Astrocyte of the spinal cord (primary cell): ENCODE measurements around the gene RFC4.
"Not testable (repeated sequence)": the region's sequence is repeated elsewhere in the genome, so short reads cannot be mapped to it uniquely, and the experiment has no call there.

Source experiments
- DNase-seq: peaks from one replicate; pipeline ENCODE4 v3.0.0; 2011; ENCODE audit warnings: low read depth, low spot score
- H3K4me3 ChIP-seq: 2 replicates; pipeline ENCODE4 v1.5.1; 2011; ENCODE audit warnings: low read depth, mild to moderate bottlenecking, low read length, moderate library complexity
- CTCF ChIP-seq: IDR thresholded peaks from 2 replicates; pipeline ENCODE4 v1.5.1; 2012; ENCODE audit warnings: low read depth, mild to moderate bottlenecking, low read length, inconsistent platforms
- in situ Hi-C: cut with HindIII; loops from 2 replicates; pipeline ENCODE4 v1.10.0; 2017; ENCODE audit warnings: low sequenced_read_pairs

RFC4 gene

GRCh38 chr3:186806089-186807055, at the start of gene RFC4:
RFC4 (minus strand) TSS chr3:186806482; CDS start chr3:186804713, 1,769 bp downstream.
- no peak for TF ChIP-seq CTCF
- peak; percentile 75 for DNase-seq
- in situ Hi-C loops, result no loop called here
- H3K4me3 ChIP-seq, result peak within 1 kb of the TSS; percentile 78

- no peak for DNase-seq
- no peak for TF ChIP-seq CTCF
- no peak overlapping the region for H3K4me3 ChIP-seq
- in situ Hi-C loops, result no loop called here
These were observed 48.7 kb upstream of the RFC4 start for GRCh38 chr3:186854954-186855353.

GRCh38 chr3:186854146-186854545, 47.9 kb upstream of the RFC4 start:
- in situ Hi-C loops, result no loop called here
- TF ChIP-seq CTCF, result no peak
- DNase-seq, result no peak
- H3K4me3 ChIP-seq, result no peak overlapping the region

GRCh38 chr3:186852994-186853393, 46.7 kb upstream of the RFC4 start:
- no peak for DNase-seq
- no peak for TF ChIP-seq CTCF
- H3K4me3 ChIP-seq, result no peak overlapping the region
- in situ Hi-C loops, result no loop called here

GRCh38 chr3:186851835-186852234, 45.6 kb upstream of the RFC4 start:
- H3K4me3 ChIP-seq, in situ Hi-C loops, DNase-seq: not testable (repeated sequence)

GRCh38 chr3:186849374-186849975, 43.2 kb upstream of the RFC4 start:
- in situ Hi-C loops, result no loop called here
- peak; percentile 42 for TF ChIP-seq CTCF
- DNase-seq, result peak; percentile 56
- H3K4me3 ChIP-seq, result no peak overlapping the region

- no peak overlapping the region for H3K4me3 ChIP-seq
- in situ Hi-C loops, result no loop called here
- no peak for DNase-seq
- no peak for TF ChIP-seq CTCF
These were observed 41.2 kb upstream of the RFC4 start for GRCh38 chr3:186847437-186847836.
